Stimulated activated CD8-positive, alpha-beta memory T cell treated with anti-CD3 and anti-CD28 coated beads, Interleukin-2, amount 100 ng/mL, for 1 hour (primary cell): ENCODE measurements around the gene IFNLR1.

Source experiments
- DNase-seq, 2 donors: peaks; one replicate each; pipeline ENCODE4 v3.0.0-alpha.2; 2020; ENCODE audit warnings: low read depth in 2 of 2

IFNLR1 gene

GRCh38 chr1:24122776-24123175 is 64.3 kb downstream of the IFNLR1 start:
- DNase-seq: no peak

GRCh38 chr1:24121406-24121805 is 65.7 kb downstream of the IFNLR1 start:
- DNase-seq: no peak

DNA sequence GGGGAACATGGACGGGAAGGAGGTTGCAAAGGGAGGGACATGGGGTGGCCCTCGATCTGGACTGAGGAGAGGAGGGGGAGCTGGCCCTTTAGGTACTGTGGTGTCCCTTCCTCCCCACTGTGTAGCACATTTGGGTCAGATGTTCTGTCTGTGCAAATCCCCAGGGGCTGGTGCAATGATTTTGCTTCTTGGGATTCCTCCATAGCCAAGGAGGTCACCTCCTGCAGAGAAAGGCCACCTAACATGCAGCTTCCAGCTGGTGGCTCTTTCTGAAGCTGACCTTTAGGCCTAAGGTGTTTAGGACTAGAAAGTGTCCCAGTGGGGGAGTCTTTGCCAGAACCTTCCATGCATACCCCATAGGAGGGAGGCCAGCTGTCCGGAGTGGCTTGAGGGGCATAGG is 66.1 kb downstream of the IFNLR1 start:
- no peak for DNase-seq

DNA sequence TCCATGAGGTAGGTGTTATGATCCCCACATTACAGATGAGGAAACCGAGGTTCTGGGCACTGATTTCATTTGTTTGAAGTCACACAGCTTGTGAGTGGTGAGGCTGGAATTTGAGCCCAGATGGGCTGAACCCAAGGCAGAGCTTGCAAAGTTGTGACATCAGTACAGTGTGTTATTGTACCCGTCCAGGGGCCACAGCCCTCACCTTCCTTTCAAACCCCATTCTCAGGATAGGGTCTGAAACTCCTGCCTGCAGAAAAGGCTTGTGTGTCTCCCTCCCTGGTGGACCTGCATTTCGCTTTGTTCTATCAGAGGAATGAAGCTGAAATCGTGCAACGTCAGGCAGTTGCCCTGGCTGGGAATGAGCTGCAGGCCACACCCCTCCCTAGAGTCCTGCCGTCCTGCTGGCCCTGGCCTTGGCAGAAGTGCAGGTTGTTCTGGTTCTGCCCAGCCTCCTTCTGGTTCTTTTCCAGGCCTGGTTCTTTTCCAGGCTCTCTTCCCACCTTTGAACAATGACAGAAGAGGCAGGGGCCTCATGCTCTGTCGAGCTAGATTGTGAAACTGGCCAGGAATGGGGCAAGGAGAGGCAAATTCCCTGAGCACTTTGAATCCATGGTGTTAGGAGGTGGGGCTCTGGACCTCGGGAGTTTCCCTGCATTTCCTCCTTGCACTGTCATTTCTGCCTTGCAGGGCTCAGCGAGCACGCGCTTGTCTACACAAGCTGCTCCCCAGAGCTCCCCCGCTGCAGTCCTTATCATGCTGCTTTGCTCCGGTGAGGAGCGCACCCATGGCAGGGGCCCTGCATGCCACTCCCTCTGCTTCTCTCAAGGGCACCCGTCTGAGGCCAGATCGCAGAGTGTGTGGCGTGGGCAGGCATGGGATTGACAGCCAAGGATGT is 67.0 kb downstream of the IFNLR1 start:
- DNase-seq: no peak

- no peak for DNase-seq
Measured at GRCh38 chr1:24119489-24119858, 67.6 kb downstream of the IFNLR1 start.

DNA sequence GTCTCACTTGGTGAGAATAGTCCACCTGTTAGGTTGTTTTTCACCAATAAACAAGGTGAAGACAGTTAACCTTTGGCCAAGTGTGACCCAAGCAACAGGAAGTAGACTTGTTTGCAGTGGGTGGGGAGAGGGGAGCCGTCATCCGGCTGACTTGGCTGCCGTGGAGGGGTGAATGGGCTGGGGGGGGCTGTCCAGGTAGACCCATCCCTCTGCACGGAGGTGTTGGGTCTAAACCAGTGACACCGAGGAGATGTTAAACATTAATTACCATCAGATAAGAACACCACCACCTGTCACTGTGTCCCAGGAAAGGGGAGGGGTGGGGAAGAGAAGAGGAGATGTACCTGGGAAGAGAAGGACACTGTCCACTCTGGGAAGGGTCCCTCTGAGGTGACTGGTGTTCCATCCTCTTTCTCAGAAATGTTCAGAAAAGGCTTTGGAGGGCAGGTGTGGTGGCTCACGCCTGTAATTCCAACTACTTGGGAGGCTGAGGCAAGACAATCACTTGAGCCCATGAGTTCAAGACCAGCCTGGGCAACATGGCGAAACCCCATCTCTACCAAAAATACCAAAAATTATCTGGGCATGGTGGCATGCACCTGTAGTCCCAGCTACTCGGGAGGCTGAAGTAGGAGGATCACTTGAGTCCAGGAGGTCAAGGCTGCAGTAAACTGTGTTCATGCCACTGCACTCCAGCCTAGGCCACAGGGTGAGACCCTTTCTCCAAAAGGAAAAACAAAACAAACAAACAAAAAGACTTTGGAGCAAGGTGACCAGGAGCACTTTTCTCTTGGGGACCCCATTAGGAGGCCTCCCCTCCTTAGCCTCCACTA is 68.5 kb downstream of the IFNLR1 start:
- no peak for DNase-seq

GRCh38 chr1:24117722-24118409 is 69.2 kb downstream of the IFNLR1 start:
- DNase-seq: no peak

DNA sequence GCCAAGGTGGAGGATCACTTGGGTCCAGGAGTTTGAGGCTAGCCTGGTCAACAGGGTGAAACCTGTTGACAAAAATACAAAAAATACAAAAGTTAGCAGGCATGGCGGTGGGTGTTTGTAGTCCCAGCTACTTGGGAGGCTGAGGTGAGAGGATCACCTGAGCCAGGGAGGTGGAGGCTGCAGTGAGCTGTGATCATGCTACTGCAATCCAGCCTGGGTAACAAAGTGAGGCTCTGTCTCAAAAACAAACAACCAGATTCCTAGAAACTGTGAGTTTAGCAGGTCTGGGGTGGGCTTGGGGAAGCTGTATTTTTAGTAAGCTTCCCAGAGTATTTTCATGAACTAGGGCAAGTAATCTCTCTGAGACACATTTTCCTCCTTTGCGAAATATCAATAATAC is 70.0 kb downstream of the IFNLR1 start:
- no peak for DNase-seq

GRCh38 chr1:24114753-24115152 is 72.3 kb downstream of the IFNLR1 start:
- DNase-seq: no peak

DNA sequence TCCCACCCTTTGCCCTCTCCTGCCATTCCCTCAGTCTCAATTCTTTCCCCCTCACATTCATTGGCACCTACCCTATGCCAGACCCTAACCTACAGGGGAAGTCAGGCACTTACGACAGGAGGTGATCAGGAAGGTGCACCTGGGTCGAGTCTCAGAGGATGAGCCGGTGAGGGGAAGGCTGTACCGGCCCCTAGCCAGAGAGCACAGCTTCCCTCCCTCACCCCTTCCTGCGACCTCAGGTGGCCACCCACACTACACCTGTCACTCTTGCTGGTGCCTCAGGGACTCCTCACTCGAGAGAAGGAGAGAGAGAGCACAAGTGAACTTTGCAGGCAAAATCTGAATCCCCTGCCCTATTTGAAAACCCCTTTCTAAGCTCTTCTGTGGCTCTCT is 73.5 kb downstream of the IFNLR1 start:
- DNase-seq: no peak

DNA sequence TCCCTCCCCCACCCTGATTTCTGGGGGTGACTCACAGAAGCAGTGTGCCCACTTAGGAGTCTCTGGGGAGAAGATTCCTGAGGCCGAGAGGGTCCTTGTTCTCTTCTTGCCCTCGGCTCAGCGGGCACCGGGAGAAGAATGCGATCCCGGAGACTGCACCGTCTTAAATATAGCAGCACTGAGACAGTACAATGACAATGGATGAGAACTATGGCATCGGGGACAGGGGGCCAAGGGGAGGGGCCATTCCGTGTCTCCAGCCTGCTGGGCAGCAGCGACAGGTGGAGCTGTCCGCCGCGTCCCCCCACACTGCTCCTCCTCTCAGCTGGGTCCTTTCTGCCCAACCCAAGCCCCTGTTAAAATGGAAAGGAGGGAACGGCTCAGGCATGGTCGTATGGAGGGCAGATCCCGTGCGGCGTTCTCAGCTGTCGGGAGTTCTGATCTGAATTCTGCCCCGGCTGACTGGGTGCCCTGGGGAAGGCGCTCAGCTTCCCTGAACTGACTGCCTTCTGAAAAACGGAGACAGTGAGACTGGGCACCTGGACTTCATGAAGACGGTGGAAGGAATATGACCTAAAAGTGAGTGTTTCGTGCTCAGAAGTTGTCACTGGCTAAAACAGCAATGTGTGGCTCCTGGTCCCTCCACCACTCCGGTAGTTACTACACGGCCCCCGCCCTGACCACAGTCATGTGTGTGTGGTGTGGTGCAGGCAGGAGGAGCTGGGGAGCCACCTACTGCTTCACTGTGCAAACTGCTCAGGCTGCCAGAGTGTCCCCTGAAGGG is 74.9 kb downstream of the IFNLR1 start, which contains the start of gene MYOM3:
Gene MYOM3 (minus strand): TSS at position 140 of the 784 bp plus-strand sequence. CDS start 3,499 bp downstream, outside the sequence.
- peak; percentile 2 to 15 for DNase-seq

DNA sequence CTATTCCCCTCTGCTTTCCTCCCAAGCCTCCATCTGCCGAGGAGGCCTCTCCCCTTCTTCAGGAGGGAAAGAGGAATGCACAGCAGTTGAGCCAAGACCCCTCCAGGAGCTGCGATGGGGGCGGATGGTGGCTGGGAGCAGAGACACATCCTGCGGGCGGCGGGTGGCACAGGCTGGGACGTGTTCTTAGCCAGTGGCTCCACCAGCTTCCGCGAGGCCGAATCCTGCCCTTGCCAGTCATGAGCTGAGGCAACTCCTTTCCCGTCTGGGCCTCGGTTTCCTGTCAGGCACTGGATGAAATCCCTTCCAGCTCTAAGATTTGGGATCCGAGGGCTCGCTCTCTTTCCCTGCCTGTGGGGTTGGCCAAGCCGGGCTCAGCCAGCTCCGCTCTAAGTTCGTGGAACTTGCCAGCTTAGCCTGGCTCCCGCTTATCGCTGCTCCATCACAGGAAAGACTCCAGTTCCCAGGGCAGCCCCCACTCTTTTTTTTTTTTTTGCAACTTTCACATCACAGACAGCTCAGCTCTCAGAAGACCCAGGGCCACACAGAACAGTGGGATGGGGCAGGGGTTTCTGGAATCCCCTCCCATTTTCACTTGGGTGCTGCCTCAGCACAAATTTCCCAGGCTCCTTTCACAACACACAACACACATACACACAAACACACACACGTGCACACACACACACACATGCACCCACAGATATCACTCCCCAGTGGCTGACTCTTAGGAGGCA is 75.7 kb downstream of the IFNLR1 start:
- DNase-seq: no peak

DNA sequence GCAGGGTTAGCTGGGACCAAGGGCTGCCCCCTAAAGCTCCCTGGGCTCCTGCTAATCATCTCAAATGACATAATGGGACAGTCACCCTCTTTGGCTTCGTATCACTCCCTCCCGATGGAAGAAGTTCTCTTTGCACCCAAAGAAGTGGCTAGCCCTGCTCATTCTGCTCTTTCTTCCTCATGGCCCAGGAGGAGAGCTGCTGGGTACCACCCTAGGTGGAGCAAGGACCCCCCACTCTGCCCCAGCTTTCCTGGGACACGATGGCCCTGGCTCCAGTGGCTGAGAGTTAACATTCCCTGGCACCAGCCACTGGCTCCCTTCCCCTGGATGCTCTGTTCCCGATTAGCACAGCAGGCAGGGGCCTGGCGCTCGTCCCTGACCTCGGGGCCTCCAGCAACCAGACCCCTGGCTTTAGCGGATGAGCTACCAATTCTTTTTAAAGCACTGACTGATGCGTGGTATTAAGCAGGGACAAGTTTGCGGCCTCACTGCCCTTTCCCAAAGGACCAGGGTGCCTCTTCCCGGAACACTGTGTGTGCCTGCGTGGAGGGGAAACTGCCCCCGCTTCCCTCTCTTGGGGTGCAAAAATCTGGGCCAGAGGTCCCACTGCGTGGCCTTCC is 76.3 kb downstream of the IFNLR1 start:
- DNase-seq: no peak

GRCh38 chr1:24109686-24110475 is 77.2 kb downstream of the IFNLR1 start:
- DNase-seq: no peak

DNA sequence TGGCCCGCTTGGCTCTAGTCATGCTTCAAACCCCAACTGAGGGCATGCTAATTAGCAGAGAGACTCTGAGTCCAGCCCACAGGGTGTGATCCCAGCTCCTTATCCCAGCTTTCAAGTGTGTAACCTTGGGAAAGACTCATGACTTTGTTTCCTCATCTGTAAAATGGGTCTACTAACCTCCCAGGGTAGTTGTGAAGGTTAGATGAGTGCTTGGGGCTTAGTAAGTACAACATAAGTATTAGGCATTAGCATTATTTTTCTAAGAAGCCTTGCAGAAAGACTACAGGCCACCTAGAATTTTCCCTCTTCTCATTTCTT is 78.0 kb downstream of the IFNLR1 start:
- DNase-seq: no peak

DNA sequence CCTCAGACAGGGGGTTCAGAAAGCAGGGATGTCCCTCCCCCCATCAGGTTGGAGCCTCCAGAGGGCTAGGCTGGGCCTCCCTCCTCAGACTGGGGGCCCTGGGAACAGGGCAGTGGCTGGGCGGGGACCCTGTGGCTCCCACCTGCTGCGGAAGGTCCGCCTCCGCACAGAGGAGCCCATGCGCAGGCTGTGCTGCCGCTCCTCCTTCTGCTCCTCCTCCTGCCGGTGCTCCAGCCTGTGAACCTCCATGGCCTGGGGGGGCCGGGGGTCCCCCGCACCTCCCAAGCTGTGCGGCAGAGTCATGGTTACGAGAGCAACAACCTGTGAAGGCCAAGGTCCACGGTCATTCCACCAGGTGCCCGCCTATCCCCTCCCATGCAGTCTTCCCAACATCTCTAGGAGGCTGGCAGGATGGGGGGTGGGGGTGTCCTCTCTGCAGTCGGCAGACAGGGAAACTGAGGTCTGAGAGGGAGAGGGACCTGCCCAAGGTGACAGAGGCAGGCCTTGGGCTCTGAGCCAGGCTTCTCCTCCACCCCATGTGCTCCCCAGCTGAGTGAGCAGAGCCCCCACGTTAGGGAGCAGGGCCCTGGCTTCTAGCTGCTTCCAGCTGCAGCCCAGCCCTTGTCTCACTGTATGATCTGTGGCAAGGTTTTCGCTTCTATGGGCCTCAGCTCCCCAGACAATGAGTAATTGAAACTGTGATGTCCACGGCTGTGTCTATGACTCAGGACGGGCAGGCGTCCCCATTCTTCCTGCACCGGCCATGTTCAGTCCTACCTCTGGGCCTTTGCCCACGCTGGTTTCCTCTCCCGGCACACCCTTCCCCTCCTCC is 78.5 kb downstream of the IFNLR1 start:
- no peak for DNase-seq

GRCh38 chr1:24107462-24108138 is 79.5 kb downstream of the IFNLR1 start:
- no peak for DNase-seq
